ENCODE measurements around the gene DGKI.

Gene DGKI

GRCh38 chr7:137774793-137775201 is 72.0 kb downstream of the DGKI start:
- no peak for DNase-seq

DNA sequence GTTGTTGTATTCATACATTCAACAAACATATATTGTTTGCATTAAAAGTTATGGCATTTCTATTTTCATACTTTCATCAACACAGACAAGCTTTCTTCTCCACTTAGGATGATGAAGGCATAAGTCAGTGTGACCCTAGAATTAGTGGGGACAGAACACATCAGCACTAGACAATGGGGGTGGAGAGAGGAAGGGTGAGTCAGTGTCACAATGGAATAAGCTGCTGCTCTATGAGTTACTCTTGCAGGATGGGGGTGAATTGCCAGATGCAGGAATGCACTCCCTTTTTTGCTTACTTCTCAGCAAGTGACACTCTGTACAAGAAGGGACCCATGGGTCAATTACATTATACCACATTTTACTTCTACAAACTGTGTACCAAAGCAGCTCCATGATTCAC is 74.0 kb downstream of the DGKI start:
- DNase-seq, result no peak

GRCh38 chr7:137772316-137772715 is 74.5 kb downstream of the DGKI start:
- no peak for DNase-seq

DNA sequence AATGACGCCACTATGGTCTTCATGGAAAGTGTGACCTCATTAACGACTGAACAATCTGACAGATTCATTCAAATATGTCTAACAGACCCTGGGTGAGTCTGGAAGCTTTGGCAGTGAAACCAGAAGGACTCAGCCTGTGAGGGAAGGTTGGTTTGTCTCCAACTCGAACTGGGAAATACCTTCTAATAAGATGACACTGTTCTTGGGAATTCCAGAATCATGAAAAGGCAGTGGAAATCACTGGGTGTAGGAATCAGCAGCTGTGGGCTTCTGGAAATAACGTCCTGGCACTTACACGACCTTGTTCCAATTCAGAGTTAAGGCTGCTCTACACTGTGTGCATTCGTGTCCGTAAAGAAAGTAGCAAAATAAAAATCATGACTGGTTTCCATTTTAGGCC is 75.1 kb downstream of the DGKI start:
- no peak for DNase-seq

- no peak for DNase-seq
These were observed 75.5 kb downstream of the DGKI start for GRCh38 chr7:137771273-137771672.

DNA sequence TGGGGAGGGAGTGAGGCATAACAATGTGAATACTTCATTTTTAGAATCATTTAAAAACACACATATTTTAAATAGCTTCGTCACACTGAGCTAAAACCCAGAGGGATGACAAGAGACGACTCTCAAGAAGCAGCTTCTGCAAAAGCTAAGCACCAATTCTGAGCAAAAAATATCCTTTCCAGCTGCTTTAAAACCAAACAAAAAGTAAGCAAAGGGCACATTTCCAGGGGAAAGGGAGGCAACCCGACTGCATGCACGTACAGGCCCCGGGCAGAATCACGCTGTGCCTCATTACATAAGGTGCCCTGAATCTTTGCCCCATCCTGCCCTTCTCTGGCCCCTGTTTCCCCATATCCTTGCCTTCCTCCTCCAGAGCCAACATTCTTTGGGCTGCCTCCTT is 78.4 kb downstream of the DGKI start:
- DNase-seq, result no peak

DNA sequence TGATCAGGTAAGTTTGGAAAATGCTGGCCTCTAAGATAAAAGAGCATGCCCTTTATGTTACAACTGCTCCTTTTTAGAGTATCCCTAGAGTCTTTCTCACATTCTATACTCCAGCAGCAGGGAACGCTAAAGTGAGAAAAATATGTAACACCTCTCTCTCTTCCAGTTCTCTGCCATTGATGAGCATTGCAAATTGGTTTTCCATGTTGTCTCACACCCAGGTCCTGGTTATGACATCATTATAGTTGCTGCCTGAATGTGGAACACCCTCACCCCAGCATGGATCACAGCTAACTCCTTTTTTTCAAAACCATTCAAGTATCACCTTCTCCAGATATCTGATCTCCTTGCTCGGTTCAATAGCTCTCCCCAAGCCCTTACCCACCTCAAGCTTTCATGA is 84.4 kb downstream of the DGKI start:
- no peak for DNase-seq

DNA sequence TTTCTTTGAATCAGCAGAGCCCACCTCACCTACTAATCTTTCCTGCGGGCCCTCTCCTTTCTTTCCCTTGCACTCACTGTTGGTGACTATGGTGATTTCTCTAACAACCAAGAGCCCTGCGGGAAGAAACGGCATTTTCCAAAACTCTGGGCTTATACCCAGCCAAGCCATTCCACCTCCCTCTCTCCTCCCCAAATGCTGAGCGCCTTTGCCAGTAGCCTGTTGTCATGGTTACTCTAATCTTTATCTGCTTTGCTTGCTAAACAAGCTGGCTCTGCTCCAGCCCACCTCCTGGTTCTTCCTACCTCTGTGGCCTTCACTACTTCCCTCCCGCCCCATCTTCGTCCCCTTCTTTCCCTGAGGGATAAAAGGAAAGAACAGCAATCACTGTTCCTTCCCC is 86.7 kb downstream of the DGKI start:
- DNase-seq, result no peak

DNA sequence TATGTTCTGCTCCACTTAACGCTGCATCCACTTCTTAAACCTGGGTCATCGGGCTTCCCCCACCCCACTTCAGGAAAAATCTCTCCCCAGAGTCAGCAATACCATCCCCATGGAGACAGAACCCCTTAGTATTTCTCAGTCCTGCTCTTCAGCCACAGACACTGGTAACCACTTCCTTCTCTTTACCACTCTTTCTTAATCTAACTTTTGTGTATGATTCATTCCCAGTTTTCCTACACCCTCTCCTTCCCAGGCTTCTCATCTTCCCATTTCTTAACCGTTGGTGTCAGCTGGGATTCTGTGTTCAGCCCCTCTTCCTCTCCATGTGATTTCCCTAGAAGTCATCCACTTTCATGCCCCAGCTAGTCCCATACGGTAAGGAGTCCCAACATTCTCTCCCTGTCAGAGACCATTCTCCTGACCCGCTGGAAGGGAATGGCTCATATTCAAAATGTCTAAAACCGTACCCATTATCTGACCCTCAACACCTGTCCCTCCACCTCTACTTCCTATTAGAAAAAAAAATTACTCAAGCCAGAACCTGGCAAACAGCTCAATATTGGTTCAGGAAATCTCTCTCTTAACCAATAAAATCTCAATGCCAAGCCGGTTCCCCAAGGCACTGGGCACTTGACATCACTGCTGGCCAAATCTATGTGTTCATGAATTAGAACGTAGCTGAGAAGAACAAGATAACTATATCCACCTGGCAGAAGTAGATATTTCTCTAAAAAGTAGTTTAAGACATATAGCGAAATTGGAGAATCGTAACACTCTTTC is 89.4 kb downstream of the DGKI start:
- no peak for DNase-seq

- DNase-seq, result no peak
These were observed 90.7 kb downstream of the DGKI start for GRCh38 chr7:137755846-137756651.

GRCh38 chr7:137755427-137755826 is 91.3 kb downstream of the DGKI start:
- DNase-seq, result no peak

GRCh38 chr7:137753948-137754851 is 92.6 kb downstream of the DGKI start:
- DNase-seq, result no peak

GRCh38 chr7:137753575-137753947 is 93.2 kb downstream of the DGKI start:
- DNase-seq, result no peak

- DNase-seq, result no peak
These were observed 93.7 kb downstream of the DGKI start for GRCh38 chr7:137753067-137753466.

DNA sequence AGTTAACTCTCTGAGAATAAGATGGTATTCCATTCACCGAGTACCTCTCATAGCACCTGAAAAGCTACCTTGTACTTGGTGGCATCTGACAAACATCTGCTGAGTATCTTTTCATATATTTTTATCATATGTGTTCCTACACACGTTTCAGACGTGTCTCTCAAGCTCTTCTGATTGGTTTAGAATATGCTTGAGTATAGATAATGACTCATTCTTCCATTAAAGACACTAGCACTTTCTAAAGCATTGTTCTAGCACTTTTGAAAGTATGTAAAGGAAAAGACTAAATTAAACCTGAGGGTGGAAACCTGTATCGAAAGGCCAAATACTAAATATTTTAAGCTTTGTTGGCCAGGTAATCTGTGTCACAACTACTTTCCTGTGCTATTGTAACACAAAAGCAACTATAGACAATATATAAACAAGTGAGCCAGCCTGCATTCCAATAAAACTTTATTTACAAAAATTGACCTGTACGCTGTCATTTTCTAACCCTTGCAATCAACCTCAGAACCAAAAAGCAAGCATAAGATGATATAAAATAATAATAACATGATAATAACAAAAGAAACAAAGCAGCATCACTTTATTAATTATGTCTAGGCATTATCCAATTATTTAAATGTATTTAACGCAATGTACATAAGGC is 95.3 kb downstream of the DGKI start:
- DNase-seq, result no peak

DNA sequence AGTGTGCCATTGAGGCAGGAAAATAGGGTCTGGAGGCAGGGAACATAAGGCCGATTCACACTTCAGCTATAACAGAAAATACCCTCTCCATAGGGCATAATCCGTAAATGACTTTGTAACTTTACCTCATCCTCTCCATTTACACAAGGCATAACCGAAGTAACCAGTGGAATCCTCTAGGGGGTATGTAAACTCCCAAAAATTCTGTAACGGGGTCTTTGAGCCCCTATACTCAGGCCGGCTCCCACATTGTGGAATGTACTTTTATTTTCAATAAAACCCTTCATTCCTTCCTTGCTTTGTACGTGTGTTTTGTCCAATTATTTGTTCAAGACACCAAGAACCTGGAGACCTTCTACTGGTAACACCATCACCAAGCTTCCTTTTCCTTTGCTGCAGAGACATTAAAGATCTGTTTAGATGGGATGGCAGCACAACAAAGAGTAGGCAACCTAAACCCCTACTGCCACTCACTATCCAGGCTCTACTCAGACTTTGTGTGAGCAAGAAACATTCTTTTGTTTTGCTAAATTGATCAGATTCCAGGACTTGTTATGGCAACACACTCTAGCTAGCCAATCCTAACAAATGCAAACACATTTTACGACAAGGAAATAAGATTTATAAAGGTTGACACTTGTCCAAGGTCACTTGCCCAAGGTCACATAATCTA is 99.3 kb downstream of the DGKI start:
- no peak for DNase-seq

DNA sequence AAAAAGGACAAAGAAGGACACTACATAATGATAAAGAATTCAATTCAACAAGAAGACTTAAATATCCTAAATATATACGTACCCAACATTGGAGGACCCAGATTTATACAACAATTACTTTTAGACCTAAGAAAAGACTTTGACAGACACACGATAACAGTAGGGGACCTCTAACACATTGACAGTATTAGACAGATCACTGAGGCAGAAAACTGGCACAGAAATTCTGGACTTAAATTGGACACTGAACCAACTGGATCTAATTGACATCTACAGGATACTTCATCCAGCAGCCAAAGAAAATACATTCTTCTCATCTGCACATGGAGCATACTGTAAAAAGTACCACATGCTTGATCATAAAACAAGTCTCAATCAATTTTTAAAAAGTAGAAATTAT is 103.8 kb downstream of the DGKI start:
- DNase-seq, result no peak

- no peak for DNase-seq
These were observed 104.7 kb downstream of the DGKI start for GRCh38 chr7:137742051-137742450.

DNA sequence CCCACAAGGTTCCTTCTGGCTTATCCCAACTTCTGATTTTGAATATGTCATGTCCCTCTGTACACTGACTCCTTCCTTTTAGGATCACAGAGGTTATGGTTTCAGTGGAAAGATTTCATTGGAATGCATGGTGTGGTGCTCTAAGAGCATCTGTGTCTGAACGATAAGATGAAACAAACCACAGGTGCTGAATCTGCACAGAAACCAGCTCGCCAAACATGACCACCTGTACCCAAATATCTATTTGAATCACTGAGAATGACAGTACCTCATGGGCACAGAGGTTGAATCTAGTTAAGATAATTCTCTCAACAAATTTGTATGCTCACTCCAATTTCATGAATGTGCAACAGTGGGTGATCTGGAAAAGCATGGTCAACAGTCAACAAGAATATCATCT is 105.3 kb downstream of the DGKI start:
- DNase-seq, result no peak

- DNase-seq, result no peak
These were observed 112.6 kb downstream of the DGKI start for GRCh38 chr7:137734221-137734620.

DNA sequence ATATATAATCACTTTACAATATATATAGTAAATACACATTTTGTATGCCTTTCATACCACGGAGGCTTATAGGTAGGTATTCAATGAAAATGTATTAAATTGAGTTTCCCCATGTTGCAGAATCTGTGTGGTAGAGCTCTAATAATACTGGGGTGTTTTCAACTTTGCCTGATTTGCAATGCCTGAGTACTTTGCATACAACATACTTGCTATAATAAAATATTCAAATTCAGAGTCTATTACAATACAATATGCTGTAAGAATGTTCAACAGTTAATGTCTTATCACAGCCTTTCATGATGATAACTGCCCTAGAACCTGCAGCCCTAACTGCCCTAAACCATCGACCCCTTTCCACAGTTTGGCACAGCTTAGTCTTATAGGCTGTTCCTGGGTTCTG is 114.6 kb downstream of the DGKI start:
- no peak for DNase-seq

DNA sequence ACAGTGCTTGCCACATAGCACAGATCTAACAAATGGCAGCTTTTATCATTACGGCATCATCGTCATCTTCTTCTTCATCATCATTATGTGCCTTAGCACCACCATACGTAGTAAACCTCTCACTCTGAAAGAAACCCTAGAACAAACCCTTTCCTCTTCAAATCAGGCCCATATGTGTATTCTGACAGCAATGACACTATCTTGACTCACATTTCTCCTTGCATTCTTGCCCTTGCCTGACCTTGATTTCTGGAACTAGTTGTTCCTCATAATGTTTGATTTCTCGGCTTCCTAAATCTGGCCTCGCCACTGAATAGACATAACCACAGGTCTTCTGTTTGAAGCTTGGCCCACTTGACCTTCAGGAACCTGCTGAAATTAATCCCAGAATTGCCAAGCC is 115.3 kb downstream of the DGKI start:
- no peak for DNase-seq
